Activated naive CD8-positive, alpha-beta T cell (primary cell): ENCODE measurements around the gene CNPY1.

Experiments used
- H3K27ac Mint-ChIP-seq: one replicate; pipeline ENCODE4 v1.8.0; 2021; ENCODE audit warnings: mixed read lengths
- H3K27me3 Mint-ChIP-seq: one replicate; pipeline ENCODE4 v1.8.0; 2021; ENCODE audit warnings: mixed read lengths
- H3K36me3 Mint-ChIP-seq: one replicate; pipeline ENCODE4 v1.8.0; 2021; ENCODE audit warnings: mixed read lengths
- H3K4me1 Mint-ChIP-seq: one replicate; pipeline ENCODE4 v1.8.0; 2021; ENCODE audit warnings: low read depth, mixed read lengths
- H3K4me3 Mint-ChIP-seq: one replicate; pipeline ENCODE4 v1.8.0; 2021; ENCODE audit warnings: mild to moderate bottlenecking, mixed read lengths
- H3K9me3 Mint-ChIP-seq: one replicate; pipeline ENCODE4 v1.8.0; 2021; ENCODE audit warnings: low read depth, mixed read lengths

CNPY1 gene

DNA sequence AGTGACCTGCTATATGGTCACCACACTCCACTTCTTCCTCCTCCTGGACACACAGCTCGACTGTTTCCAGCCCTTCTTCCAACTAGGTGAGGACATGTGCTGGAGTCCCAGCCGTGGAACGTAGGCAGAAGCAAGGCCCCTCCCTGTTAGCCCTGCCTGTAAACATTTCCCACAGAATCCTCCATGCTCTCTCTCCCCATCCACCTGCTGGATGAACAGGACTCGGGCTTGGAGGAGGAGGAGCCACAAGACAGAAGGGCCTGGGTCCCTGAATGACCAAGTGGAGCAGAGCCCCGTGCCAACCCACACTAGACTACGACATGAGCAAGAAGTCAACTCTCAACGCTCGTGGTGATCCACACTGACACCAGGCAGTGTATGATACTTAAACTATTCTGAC lies 9.9 kb downstream of the CNPY1 start:
- Mint-ChIP-seq H3K4me1 (peaks cover 17% of the 10 kb centered on the region), H3K27me3 (peaks cover 43% of the 10 kb centered on the region), H3K27ac (no peak overlapping the region), H3K9me3 (no peaks in the 10 kb centered on the region), H3K36me3 (no peaks in the 10 kb centered on the region), H3K4me3 (no peak overlapping the region)

DNA sequence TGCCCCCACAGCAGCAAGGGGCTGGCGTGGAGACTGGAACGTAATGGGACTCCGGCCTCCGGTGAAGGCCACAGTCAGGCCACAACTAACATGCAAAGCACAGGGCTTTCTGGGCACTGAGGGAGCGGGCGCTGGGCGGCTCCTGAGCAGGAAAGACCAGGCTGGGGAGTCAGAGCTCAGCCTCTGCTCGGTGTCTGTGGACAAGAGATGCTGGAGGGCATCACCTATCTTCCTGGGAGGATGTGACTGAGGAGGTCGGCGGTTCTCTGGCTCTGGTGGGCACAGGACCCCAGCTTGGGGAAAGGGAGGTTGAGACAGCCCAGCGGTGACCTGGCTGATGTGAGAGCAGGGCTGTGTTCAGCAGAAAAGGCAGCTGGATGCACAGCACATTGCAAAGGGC lies 11.7 kb downstream of the CNPY1 start:
- Mint-ChIP-seq H3K4me1 (peaks cover 17% of the 10 kb centered on the region), H3K9me3 (no peaks in the 10 kb centered on the region), H3K27me3 (peaks cover 48% of the 10 kb centered on the region), H3K36me3 (no peaks in the 10 kb centered on the region), H3K27ac (no peak overlapping the region), H3K4me3 (no peak overlapping the region)

DNA sequence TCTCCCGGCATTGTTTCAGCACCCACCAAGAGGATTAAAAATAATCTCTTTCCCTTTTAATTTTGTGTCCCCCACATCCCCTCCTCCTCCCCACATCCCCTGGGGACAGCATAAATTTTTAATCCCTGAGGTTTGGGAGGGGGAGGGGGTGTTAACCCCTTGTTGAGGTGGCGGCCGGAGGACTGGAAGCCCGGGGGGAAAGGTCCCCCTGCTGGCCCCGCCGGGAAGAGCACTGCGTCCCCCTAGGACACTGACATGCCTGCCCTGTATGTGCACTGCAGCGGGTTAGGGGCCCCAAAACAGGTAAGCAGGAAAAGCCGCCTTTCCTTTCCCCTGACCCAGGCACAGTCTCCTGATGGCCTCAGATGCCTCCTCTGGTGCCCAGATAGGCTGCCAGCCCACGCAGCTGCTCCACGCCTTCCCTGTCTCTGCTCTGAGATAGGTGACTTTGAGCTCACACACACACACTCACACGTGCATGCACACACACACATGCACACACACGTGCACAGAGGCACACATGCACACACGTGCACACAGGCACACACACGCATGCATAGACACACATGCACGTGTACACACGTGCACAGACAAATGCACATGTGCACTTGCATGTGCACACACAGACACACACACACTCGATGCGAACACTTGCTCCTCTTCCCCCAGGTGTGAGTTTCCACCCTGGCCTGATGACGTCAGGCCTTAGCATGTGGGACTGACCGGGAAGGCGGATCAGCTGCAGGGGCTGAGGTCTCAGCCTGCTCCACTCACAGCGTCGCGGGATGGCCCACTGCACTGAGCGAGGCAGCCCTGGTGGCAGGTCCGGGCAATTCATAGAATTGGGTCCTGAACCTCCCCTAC lies 12.3 kb downstream of the CNPY1 start:
- H3K36me3 Mint-ChIP-seq: no peaks in the 10 kb centered on the region
- H3K9me3 Mint-ChIP-seq: no peaks in the 10 kb centered on the region
- peaks cover 17% of the 10 kb centered on the region for H3K4me1 Mint-ChIP-seq
- H3K27me3 Mint-ChIP-seq: peaks cover 46% of the 10 kb centered on the region
- H3K27ac Mint-ChIP-seq: no peak overlapping the region
- H3K4me3 Mint-ChIP-seq: peak overlapping the region; percentile 80

DNA sequence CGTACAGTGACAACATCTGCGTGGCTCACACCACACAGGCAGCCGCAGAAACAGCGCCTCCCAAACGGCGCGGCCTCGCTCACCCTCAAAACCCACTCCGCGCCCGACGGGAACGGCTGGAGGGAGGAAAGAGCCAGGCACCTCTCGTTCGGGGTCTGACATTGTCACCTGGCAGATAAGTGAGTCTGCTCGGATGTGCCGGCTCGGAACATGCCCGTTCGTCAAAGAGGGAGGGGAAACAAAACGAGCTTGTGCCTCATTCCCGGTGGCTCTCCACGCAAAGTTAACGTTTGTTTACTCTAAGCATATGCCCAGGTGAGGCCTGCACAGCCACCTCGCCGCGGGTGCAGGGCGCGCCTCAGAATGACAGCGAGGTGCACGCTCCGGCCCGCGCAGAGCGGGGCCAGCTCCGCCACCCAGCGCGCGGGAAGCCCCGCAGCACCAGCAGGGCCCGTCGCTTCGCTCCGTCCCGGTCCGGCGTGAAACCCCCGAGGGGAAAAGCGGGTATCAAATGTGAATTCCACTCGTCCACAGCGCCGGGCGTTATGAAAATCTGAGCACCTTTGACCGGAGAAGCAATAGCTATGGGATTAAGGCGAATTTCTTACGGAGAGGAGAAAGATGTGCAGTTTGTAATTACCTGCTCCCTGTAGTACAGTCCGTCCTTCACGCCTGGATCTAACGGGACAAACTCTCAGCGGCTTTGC lies 13.1 kb downstream of the CNPY1 start:
- no peaks in the 10 kb centered on the region for H3K9me3 Mint-ChIP-seq
- H3K4me3 Mint-ChIP-seq: peak overlapping the region; percentile 80
- peaks cover 17% of the 10 kb centered on the region for H3K4me1 Mint-ChIP-seq
- H3K27ac Mint-ChIP-seq: no peak overlapping the region
- H3K36me3 Mint-ChIP-seq: no peaks in the 10 kb centered on the region
- peaks cover 46% of the 10 kb centered on the region for H3K27me3 Mint-ChIP-seq

DNA sequence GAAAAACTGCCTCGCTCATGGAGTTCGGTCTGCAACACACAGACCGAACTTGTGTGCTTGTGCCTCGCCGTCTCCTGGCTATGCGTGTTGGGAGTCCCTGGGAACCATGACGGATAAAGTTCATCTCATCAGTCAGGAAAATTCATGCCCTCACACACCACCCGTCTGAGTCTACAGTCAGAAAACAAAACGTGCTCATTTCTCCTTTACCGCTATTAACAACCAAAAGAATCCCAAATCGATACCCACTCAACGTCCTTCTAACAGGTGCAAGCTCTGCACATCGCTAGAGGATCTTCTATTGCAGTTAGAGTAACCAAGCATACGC lies 13.6 kb downstream of the CNPY1 start:
- Mint-ChIP-seq H3K36me3 (no peaks in the 10 kb centered on the region), H3K27me3 (peaks cover 44% of the 10 kb centered on the region), H3K4me1 (peaks cover 17% of the 10 kb centered on the region), H3K4me3 (peak overlapping the region; percentile 74), H3K9me3 (no peaks in the 10 kb centered on the region), H3K27ac (no peak overlapping the region)

DNA sequence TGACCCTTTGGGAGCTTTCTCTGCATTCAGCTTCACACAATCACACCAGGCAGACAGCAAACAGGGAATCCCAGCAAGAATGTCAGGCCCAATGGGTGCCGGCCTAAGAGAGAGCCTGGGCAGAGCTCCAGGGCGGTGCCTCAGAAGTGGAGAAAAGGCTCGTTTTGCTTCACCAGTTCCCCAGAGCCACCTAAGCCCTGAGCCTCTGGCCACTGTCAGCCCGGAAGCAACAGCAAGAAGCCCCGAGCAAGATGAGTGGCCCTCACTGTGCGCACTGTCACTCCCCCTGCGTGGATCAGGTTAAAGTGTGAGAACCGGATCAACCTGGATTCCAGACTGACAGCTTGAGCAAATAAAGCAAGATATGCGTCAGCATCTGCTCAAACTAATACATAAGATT lies 14.7 kb downstream of the CNPY1 start:
- Mint-ChIP-seq H3K27ac (no peak overlapping the region), H3K36me3 (no peaks in the 10 kb centered on the region), H3K27me3 (peaks cover 41% of the 10 kb centered on the region), H3K4me1 (peaks cover 17% of the 10 kb centered on the region), H3K9me3 (no peaks in the 10 kb centered on the region), H3K4me3 (no peak overlapping the region)

DNA sequence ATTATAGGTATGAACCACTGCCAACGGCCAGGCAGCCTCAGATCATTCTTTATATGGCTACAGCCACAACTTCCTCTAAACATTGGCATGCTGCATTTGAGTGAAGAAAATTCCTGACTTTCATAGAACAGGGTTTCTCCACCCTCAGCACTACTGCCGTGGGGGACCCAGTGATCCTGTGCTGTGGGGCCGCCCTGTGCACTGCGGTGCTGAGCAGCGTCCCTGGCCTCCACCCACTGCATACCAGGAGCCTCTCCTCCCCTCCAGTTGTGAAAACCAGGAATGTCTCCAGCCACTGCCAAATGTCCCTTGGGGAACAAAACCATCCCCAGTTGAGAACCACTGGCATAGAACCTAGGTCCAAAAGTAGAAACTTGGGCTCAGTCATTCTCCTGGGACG lies 15.8 kb downstream of the CNPY1 start:
- peaks cover 39% of the 10 kb centered on the region for H3K27me3 Mint-ChIP-seq
- no peaks in the 10 kb centered on the region for H3K9me3 Mint-ChIP-seq
- no peak overlapping the region for H3K4me3 Mint-ChIP-seq
- H3K4me1 Mint-ChIP-seq: peaks cover 17% of the 10 kb centered on the region
- H3K36me3 Mint-ChIP-seq: no peaks in the 10 kb centered on the region
- no peak overlapping the region for H3K27ac Mint-ChIP-seq

DNA sequence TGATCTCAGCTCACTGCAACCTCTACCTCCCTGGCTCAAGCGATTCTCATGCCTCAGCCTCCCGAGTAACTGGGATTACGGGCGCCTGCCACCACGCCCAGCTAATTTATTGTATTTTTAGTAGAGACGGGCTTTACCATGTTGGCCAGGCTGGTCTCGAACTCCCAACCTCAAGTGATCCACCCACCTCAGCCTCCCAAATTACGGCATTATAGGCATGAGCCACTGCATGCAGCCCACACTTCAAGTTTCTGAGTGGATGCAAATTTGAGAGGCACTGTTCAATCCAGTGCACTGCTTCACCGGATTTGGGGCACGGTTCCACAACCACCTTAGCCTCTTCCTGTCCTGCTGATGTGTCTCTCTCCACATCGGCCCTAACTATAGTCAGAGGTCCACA lies 16.5 kb downstream of the CNPY1 start:
- Mint-ChIP-seq H3K27me3 (peaks cover 38% of the 10 kb centered on the region), H3K4me1 (peaks cover 17% of the 10 kb centered on the region), H3K27ac (no peak overlapping the region), H3K9me3 (no peaks in the 10 kb centered on the region), H3K36me3 (no peaks in the 10 kb centered on the region), H3K4me3 (no peak overlapping the region)

DNA sequence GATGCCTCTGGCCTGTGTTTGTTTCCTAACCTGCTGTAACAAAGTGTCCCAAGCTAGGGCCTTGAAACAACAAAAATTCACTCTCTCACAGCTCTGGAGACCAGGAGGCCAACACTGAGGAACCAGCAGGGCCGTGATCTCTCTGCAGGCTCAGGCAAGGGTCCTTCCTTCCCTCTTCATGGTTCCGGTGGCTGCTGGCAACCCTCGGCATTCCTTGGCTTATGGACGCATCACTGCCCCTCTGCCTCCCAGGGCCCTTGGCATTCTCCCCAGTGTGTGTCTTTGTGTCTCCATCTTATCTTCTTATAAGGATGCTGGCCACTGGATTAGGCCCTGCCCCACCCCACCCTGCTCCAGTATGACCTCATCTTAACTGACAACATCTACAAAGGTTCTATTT lies 17.0 kb downstream of the CNPY1 start:
- Mint-ChIP-seq H3K27ac (no peak overlapping the region), H3K27me3 (peaks cover 37% of the 10 kb centered on the region), H3K9me3 (no peaks in the 10 kb centered on the region), H3K36me3 (no peaks in the 10 kb centered on the region), H3K4me3 (no peak overlapping the region), H3K4me1 (peaks cover 17% of the 10 kb centered on the region)

DNA sequence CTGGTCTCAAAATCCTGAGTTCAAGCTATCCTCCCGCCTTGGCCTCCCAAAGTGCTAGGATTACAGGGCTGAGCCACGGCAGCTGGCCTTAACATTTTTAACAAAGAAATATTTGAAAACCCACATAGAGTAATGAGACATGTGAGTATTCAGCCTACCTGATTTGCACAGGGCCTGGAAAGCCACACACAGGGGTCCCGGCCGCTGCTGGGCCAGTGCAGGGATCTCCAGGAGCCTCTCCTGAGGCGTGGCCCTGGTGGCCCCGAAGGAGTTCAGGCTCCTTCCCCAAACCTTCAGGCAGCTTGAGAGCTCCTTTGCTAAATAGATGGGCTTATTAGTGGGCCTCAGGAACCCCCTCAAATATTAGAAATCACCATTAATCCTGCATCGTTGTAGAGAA lies 18.7 kb downstream of the CNPY1 start:
- H3K4me3 Mint-ChIP-seq: no peak overlapping the region

DNA sequence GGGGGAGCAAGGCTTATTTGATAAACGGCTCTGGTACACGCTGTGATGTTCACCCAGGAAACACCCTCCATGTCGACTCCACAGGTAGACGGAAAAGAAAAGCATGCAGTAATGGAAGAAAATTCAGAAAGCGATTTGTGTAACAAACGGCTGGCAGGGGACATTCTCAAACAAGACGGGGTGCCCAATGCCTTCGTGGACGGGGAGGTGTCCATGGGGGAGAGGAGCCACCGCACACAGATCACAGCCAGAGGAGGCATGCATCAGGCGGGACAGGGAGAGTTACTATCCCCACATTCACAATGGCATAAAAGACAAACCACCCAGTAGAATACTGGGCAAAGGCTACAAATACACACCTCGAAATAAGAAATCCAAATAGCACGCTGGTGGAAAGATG lies 20.1 kb downstream of the CNPY1 start:
- Mint-ChIP-seq H3K4me1 (no peaks in the 10 kb centered on the region), H3K36me3 (no peaks in the 10 kb centered on the region), H3K27ac (no peak overlapping the region), H3K4me3 (no peak overlapping the region), H3K27me3 (peaks cover 17% of the 10 kb centered on the region), H3K9me3 (no peaks in the 10 kb centered on the region)

More for the DNA sequence above, 18.7 kb downstream of the CNPY1 start:
- H3K4me1 Mint-ChIP-seq: peaks cover 4% of the 10 kb centered on the region
- no peaks in the 10 kb centered on the region for H3K9me3 Mint-ChIP-seq
- H3K27ac Mint-ChIP-seq: no peak overlapping the region
- H3K36me3 Mint-ChIP-seq: no peaks in the 10 kb centered on the region
- peaks cover 23% of the 10 kb centered on the region for H3K27me3 Mint-ChIP-seq

DNA sequence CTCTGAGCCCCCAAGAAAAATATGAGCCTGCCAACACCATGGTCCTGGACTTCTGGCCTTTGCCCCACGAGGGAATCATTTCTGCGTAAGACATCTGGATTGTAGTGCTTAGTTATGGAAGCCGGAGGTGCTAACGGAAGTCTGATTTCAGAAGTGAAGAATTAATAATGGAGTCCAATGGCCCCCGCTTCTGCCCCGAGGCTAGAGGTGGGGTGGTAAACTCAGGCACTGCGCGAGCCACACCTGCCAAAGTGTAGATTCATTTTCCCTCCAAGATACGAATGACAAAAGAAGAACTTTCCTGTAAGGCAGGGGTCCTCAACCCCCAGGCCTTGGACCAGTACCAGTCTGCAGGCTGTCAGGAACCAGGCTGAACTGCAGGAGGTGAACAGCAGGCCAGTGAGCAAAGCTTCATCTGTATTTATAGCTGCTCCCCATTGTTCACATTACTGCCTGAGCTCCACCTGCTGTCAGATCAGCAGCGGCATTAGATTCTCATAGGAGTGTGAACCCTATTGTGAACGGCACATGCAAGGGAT lies 22.3 kb downstream of the CNPY1 start:
- Mint-ChIP-seq H3K4me1 (no peaks in the 10 kb centered on the region), H3K4me3 (no peak overlapping the region), H3K27ac (no peak overlapping the region), H3K27me3 (peaks cover 9% of the 10 kb centered on the region), H3K36me3 (no peaks in the 10 kb centered on the region), H3K9me3 (no peaks in the 10 kb centered on the region)

DNA sequence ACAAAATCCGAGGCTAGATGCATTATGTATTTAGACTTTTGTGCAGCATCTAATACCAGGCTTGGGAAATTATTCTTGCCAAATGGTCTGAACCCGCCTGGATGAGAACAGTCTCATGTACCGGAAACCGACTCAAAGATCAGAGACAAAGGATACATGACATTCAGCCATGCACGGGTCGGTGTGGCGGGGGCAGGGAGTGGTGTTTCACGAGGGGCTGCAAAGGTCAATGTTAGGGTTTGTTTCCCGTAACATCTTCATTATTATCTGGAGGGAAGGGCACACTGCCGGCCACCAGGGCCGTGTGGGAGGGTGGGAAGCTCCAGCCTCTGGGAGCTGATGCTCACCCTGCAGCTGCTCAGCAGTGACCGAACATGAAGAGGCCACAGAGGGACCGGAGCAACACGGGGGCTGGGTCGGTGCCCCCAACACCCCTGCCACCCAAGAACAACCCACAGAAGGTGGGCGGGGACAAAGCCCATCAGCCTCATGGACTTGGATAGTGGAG lies 23.1 kb downstream of the CNPY1 start:
- no peak overlapping the region for H3K4me3 Mint-ChIP-seq
- peaks cover 12% of the 10 kb centered on the region for H3K27me3 Mint-ChIP-seq
- no peaks in the 10 kb centered on the region for H3K36me3 Mint-ChIP-seq
- no peaks in the 10 kb centered on the region for H3K9me3 Mint-ChIP-seq
- no peak overlapping the region for H3K27ac Mint-ChIP-seq
- no peaks in the 10 kb centered on the region for H3K4me1 Mint-ChIP-seq

DNA sequence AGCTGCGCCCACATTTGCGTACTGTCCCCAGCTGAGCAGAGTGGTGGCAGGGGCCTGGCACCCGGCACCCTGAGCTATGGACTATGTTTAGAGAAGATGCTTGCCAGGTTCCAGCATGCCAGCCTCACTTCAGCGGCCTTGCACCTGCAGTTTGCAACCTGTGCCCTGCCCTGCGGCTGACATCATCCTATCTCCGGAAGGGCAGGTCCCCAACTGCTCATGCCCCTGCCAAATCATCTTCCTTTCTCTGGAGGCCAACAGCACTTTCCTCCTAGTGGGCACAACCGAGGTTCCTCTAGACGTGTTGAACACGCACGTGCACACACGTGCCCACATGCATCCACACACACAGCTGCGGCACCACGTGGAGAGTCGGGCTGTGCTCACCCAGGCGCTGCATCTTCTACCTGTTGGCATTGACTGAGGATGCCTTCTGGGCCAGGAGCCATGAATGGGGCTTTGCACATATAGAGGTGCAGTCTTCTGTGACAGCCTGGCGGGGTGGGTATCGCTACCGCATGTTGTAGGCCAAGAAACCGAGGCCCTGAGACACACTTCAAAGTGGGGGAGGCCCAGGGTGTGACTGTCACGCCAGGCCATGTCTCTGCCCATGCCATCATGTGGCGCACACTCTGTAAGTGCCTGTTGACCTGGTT lies 24.5 kb downstream of the CNPY1 start:
- Mint-ChIP-seq H3K4me3 (no peak overlapping the region), H3K4me1 (no peaks in the 10 kb centered on the region), H3K9me3 (no peaks in the 10 kb centered on the region), H3K27ac (no peak overlapping the region), H3K27me3 (peaks cover 18% of the 10 kb centered on the region), H3K36me3 (no peaks in the 10 kb centered on the region)
